Neural progenitor cell (in vitro differentiated cells): ENCODE data around the gene CLDN3. TPM values are rescaled to one million over a fixed set of nuclear protein-coding genes. Genes with fewer than 3 reads are reported as not detected.

Experiments used
- DNase-seq: peaks from one replicate; pipeline ENCODE4 v3.0.0-alpha.2; 2016; ENCODE audit warnings: low spot score
- H2AFZ ChIP-seq: fragments of 200-600 bp; sonication (generic); replicated peaks from 2 replicates; pipeline ENCODE4 v1.6.1; 2016; ENCODE audit warnings: antibody characterized with exemption
- H3F3A ChIP-seq: fragments of 200-600 bp; sonication (generic); 2 replicates; pipeline ENCODE4 v1.6.1; 2016; ENCODE audit warnings: antibody characterized with exemption, low read depth
- H3K27ac ChIP-seq: fragments of 200-600 bp; sonication (generic); 2 replicates; pipeline ENCODE4 v1.5.1; 2016; ENCODE audit warnings: mild to moderate bottlenecking
- H3K27me3 ChIP-seq: fragments of 200-600 bp; sonication (generic); 2 replicates; pipeline ENCODE4 v1.6.1; 2016; ENCODE audit warnings: mild to moderate bottlenecking, moderate library complexity
- H3K36me3 ChIP-seq: fragments of 200-600 bp; sonication (generic); 2 replicates; pipeline ENCODE4 v1.5.1; 2016
- H3K4me1 ChIP-seq: fragments of 200-600 bp; sonication (generic); 2 replicates; pipeline ENCODE4 v1.6.1; 2016; ENCODE audit warnings: mixed run types
- H3K4me2 ChIP-seq: fragments of 200-600 bp; sonication (generic); 2 replicates; pipeline ENCODE4 v1.6.1; 2016
- H3K4me3 ChIP-seq: fragments of 200-600 bp; sonication (generic); 2 replicates; pipeline ENCODE4 v1.5.1; 2016
- H3K79me2 ChIP-seq: fragments of 200-600 bp; sonication (generic); 2 replicates; pipeline ENCODE4 v1.6.1; 2016; ENCODE audit warnings: low read depth
- H3K9ac ChIP-seq: fragments of 200-600 bp; sonication (generic); 2 replicates; pipeline ENCODE4 v1.6.1; 2016
- H3K9me3 ChIP-seq: fragments of 200-600 bp; sonication (generic); 2 replicates; pipeline ENCODE4 v1.5.1; 2016; ENCODE audit warnings: low read depth
- H4K20me1 ChIP-seq: fragments of 200-600 bp; sonication (generic); 2 replicates; pipeline ENCODE4 v1.6.1; 2016; ENCODE audit warnings: low read depth
- H3K27ac Mint-ChIP-seq: 3 replicates; pipeline ENCODE4 v1.8.0; 2021; ENCODE audit warnings: mixed read lengths
- H3K27me3 Mint-ChIP-seq: 2 replicates; pipeline ENCODE4 v1.8.0; 2022; ENCODE audit warnings: low read depth, mild to moderate bottlenecking, inconsistent platforms, moderate library complexity, mixed read lengths; ENCODE audit not compliant: insufficient read depth
- H3K36me3 Mint-ChIP-seq: 3 replicates; pipeline ENCODE4 v1.8.0; 2021; ENCODE audit warnings: mixed read lengths
- H3K4me1 Mint-ChIP-seq: 3 replicates; pipeline ENCODE4 v1.8.0; 2021; ENCODE audit warnings: mixed read lengths
- H3K4me3 Mint-ChIP-seq: 3 replicates; pipeline ENCODE4 v1.8.0; 2021; ENCODE audit warnings: mild to moderate bottlenecking, moderate library complexity, mixed read lengths
- H3K9me3 Mint-ChIP-seq: 3 replicates; pipeline ENCODE4 v1.8.0; 2020; ENCODE audit warnings: mixed read lengths
- EZH2 ChIP-seq: fragments of 200-600 bp; sonication (generic); IDR thresholded peaks from 2 replicates; pipeline ENCODE4 v1.6.1; 2017; ENCODE audit warnings: antibody characterized with exemption, mild to moderate bottlenecking, moderate library complexity
- EZH2phosphoT487 ChIP-seq: fragments of 200-600 bp; sonication (generic); IDR thresholded peaks from 2 replicates; pipeline ENCODE4 v1.6.1; 2017; ENCODE audit warnings: antibody characterized with exemption
- total RNA-seq: library from RNA; depleted of rRNA; stranded (reverse); fragments of >200 nt; gene quantifications from 2 replicates; pipeline ENCODE4 v1.2.3, GENCODE V29; 2015; ENCODE audit warnings: low replicate concordance
- TF ChIP-seq, protein P1 (sequence below): fragments of 200-600 bp; sonication (generic); IDR thresholded peaks from 2 replicates; pipeline ENCODE4 v1.5.1; 2017; ENCODE audit warnings: antibody characterized with exemption, mild to moderate bottlenecking

CLDN3 gene
- total RNA-seq, 1 donor from 2014 or later: 1.6 TPM

- peak; percentile 81 for DNase-seq
- Mint-ChIP-seq H3K27me3 (peaks cover 3% of the 10 kb centered on the region), H3K4me3 (peak overlapping the region; percentile 59), H3K36me3 (no peaks in the 10 kb centered on the region), H3K27ac (no peak overlapping the region), H3K9me3 (no peaks in the 10 kb centered on the region), H3K4me1 (peaks cover 5% of the 10 kb centered on the region)
- Histone ChIP-seq H3K9ac (no peak overlapping the region), H3K4me3 (no peak overlapping the region), H3K27ac (no peak overlapping the region), H3F3A (peaks cover 7% of the 10 kb centered on the region), H4K20me1 (no peaks in the 10 kb centered on the region), H3K79me2 (no peaks in the 10 kb centered on the region), H3K27me3 (no peaks in the 10 kb centered on the region), H3K4me1 (peaks cover 8% of the 10 kb centered on the region), H3K9me3 (no peaks in the 10 kb centered on the region), H3K36me3 (no peaks in the 10 kb centered on the region), H2AFZ (no peak overlapping the region), H3K4me2 (no peak overlapping the region)
- TF ChIP-seq EZH2phosphoT487: no peak
- TF ChIP-seq, protein P1, sequence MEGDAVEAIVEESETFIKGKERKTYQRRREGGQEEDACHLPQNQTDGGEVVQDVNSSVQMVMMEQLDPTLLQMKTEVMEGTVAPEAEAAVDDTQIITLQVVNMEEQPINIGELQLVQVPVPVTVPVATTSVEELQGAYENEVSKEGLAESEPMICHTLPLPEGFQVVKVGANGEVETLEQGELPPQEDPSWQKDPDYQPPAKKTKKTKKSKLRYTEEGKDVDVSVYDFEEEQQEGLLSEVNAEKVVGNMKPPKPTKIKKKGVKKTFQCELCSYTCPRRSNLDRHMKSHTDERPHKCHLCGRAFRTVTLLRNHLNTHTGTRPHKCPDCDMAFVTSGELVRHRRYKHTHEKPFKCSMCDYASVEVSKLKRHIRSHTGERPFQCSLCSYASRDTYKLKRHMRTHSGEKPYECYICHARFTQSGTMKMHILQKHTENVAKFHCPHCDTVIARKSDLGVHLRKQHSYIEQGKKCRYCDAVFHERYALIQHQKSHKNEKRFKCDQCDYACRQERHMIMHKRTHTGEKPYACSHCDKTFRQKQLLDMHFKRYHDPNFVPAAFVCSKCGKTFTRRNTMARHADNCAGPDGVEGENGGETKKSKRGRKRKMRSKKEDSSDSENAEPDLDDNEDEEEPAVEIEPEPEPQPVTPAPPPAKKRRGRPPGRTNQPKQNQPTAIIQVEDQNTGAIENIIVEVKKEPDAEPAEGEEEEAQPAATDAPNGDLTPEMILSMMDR: peak; percentile 76
Observed at GRCh38 chr7:73811760-73812168, 41.7 kb upstream of the CLDN3 start.

- no peak overlapping the region for H3K4me3 Mint-ChIP-seq
- H3K27ac ChIP-seq: no peak overlapping the region
- H3K4me1 ChIP-seq: peaks cover 8% of the 10 kb centered on the region
- no peaks in the 10 kb centered on the region for H3K9me3 ChIP-seq
- no peaks in the 10 kb centered on the region for H3K9me3 Mint-ChIP-seq
- no peaks in the 10 kb centered on the region for H3K36me3 ChIP-seq
- H4K20me1 ChIP-seq: no peaks in the 10 kb centered on the region
- peaks cover 7% of the 10 kb centered on the region for H3F3A ChIP-seq
- TF ChIP-seq, protein P1: no peak
- TF ChIP-seq EZH2phosphoT487: no peak
- no peak for TF ChIP-seq EZH2
- peaks cover 5% of the 10 kb centered on the region for H3K4me1 Mint-ChIP-seq
- DNase-seq: peak; percentile 22
- H3K27me3 ChIP-seq: no peaks in the 10 kb centered on the region
- H3K79me2 ChIP-seq: no peaks in the 10 kb centered on the region
- no peak overlapping the region for H3K4me3 ChIP-seq
- H3K36me3 Mint-ChIP-seq: no peaks in the 10 kb centered on the region
- H3K4me2 ChIP-seq: no peak overlapping the region
- no peak overlapping the region for H2AFZ ChIP-seq
- H3K27ac Mint-ChIP-seq: no peak overlapping the region
- peaks cover 3% of the 10 kb centered on the region for H3K27me3 Mint-ChIP-seq
- no peak overlapping the region for H3K9ac ChIP-seq
Observed at GRCh38 chr7:73810998-73811360, 40.9 kb upstream of the CLDN3 start.

DNA sequence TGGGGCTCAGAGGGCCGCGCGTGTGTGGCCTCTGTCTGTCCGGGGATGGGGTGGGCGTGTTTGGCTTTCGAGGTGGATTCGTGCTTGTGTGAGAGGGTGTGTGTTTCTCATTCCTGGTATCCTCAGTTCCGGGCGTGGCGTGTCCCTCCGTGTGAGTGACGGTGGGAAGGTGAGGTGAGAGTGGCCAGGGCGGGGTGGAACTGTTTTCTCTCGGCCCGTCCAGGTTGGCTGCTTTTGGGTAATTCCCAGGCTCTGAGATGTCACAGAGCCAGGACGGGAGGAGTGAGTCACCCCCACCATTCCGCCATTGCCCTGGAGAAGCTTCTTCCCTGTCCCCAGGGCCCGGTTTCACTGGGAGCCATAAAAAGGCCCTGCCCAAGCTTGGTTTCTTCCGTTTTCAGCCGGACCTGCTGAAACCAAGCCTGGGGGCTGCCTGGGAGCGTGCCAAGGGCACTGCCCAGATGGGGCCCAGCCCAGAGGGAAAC is 39.4 kb upstream of the CLDN3 start:
- H4K20me1 ChIP-seq: no peaks in the 10 kb centered on the region
- peaks cover 5% of the 10 kb centered on the region for H3K4me1 Mint-ChIP-seq
- no peak overlapping the region for H3K4me3 Mint-ChIP-seq
- H3K27me3 ChIP-seq: no peaks in the 10 kb centered on the region
- peaks cover 7% of the 10 kb centered on the region for H3F3A ChIP-seq
- no peaks in the 10 kb centered on the region for H3K36me3 Mint-ChIP-seq
- no peak overlapping the region for H3K27ac Mint-ChIP-seq
- H3K27ac ChIP-seq: no peak overlapping the region
- no peak overlapping the region for H2AFZ ChIP-seq
- H3K9me3 Mint-ChIP-seq: no peaks in the 10 kb centered on the region
- no peaks in the 10 kb centered on the region for H3K79me2 ChIP-seq
- no peak overlapping the region for H3K4me3 ChIP-seq
- DNase-seq: no peak
- no peak overlapping the region for H3K9ac ChIP-seq
- H3K9me3 ChIP-seq: no peaks in the 10 kb centered on the region
- H3K4me2 ChIP-seq: no peak overlapping the region
- H3K4me1 ChIP-seq: peaks cover 8% of the 10 kb centered on the region
- peaks cover 3% of the 10 kb centered on the region for H3K27me3 Mint-ChIP-seq
- no peaks in the 10 kb centered on the region for H3K36me3 ChIP-seq
- TF ChIP-seq, protein P1: no peak
- TF ChIP-seq EZH2phosphoT487 (no peak), EZH2 (no peak)
